Measurements from ENCODE around the gene XXYLT1. TPM values are rescaled to one million over a fixed set of nuclear protein-coding genes. Genes with fewer than 3 reads are reported as not detected.
A peak's percentile ranks its signal among the peaks of the same experiment; 100 is the strongest.

Gene XXYLT1
- total and polyA plus RNA-seq, 10 of the 15 experiments (the other 5 are each of a cell fraction or from before 2014, with no cell fraction given), result 1.2 to 14.2 (median 9.3) TPM

- no TSS peak for BruUV-seq (replicated peaks)
- H3K4me1 ChIP-seq (ENCODE audit: control insufficient read depth, insufficient read depth, low read length), result peaks cover 50% of the 10 kb centered on the region
- CTCF ChIA-PET, result interaction anchor here (1.0 to 1.6 kb wide), 3 partner anchors 10 to 414 kb away, joined by 3 to 4 read pairs (median 3); no protein-coding TSS in a partner anchor
- no peak for DNase-seq (ENCODE audit: low read depth, low spot score)
- no peaks in the 10 kb centered on the region; the same call in 1 of the 2 replicates for H3K79me2 ChIP-seq (ENCODE audit: control insufficient read depth, insufficient read depth, low read length)
- no peaks in the 10 kb centered on the region for H4K20me1 ChIP-seq (ENCODE audit: control insufficient read depth, insufficient read depth)
- no peak overlapping the region for H2AFZ ChIP-seq (ENCODE audit: control insufficient read depth, low read depth, low read length)
- no peaks in the 10 kb centered on the region for H3K27me3 ChIP-seq (replicated peaks in 1 of 2; ENCODE audit: control insufficient read depth in 2 of 2, insufficient read depth in 2 of 2, low read length in 1 of 2)
- POLR2A ChIA-PET, result no interaction called here
- H3K4me3 ChIP-seq, result no peak overlapping the region
- ATAC-seq, result no peak
- no peak overlapping the region for H3K4me2 ChIP-seq (ENCODE audit: control insufficient read depth, insufficient read depth)
- no peaks in the 10 kb centered on the region for H3K36me3 ChIP-seq (ENCODE audit: control insufficient read depth in 2 of 2, insufficient read depth in 2 of 2, low read length in 1 of 2)
- no peak overlapping the region for H3K27ac ChIP-seq (ENCODE audit: control insufficient read depth, insufficient read depth)
- H3K9me3 ChIP-seq (replicated peaks; ENCODE audit: control insufficient read depth, insufficient read depth, low read length), result no peaks in the 10 kb centered on the region
- peak; percentile 41 for TF ChIP-seq BCL3 (IDR thresholded peaks at IDR 0.05; ENCODE audit: borderline replicate concordance, insufficient read depth, low read depth, low read length, poor library complexity, severe bottlenecking)
- TF ChIP-seq NFYB (IDR thresholded peaks at IDR 0.05; ENCODE audit: insufficient read depth, low read depth, low read length), result no peak
- WGBS (ENCODE audit: insufficient coverage, insufficient replicate concordance, low lambda C conversion rate, missing lambda C conversion rate), result 85% methylated on average over 13 of the region's 13 CpGs
- H3K9ac ChIP-seq (ENCODE audit: control insufficient read depth, insufficient read depth, low read length), result no peak overlapping the region
- SMC1A ChIA-PET (ENCODE audit: uncharacterized antibody, unreplicated experiment), result interaction anchor here (0.6 kb wide), 1 partner anchor 325 kb away, joined by 3 read pairs; no protein-coding TSS in a partner anchor
- RAD21 ChIA-PET (ENCODE audit: unreplicated experiment), result interaction anchor here (0.5 kb wide), 1 partner anchor 439 kb away, joined by 4 read pairs; no protein-coding TSS in a partner anchor
- no peak for FAIRE-seq
- in situ Hi-C loops (cut with MboI) (loop anchor here (5.0 kb wide), 1 partner anchor 419 kb away; no protein-coding TSS in a partner anchor), intact Hi-C loops (cut with micrococcal nuclease; ENCODE audit: unreplicated experiment) (no loop called here)
These were observed 174.3 kb downstream of the XXYLT1 start for GRCh38 chr3:195096484-195097330.

- Histone ChIP-seq H3K4me3 (no peak overlapping the region), H3K4me2 (ENCODE audit: control insufficient read depth, insufficient read depth) (no peak overlapping the region), H3K4me1 (ENCODE audit: control insufficient read depth, insufficient read depth, low read length) (peaks cover 50% of the 10 kb centered on the region), H3K27me3 (replicated peaks in 1 of 2; ENCODE audit: control insufficient read depth in 2 of 2, insufficient read depth in 2 of 2, low read length in 1 of 2) (no peaks in the 10 kb centered on the region), H4K20me1 (ENCODE audit: control insufficient read depth, insufficient read depth) (no peaks in the 10 kb centered on the region), H3K9me3 (replicated peaks; ENCODE audit: control insufficient read depth, insufficient read depth, low read length) (no peaks in the 10 kb centered on the region), H3K36me3 (ENCODE audit: control insufficient read depth in 2 of 2, insufficient read depth in 2 of 2, low read length in 1 of 2) (no peaks in the 10 kb centered on the region), H2AFZ (ENCODE audit: control insufficient read depth, low read depth, low read length) (no peak overlapping the region), H3K9ac (ENCODE audit: control insufficient read depth, insufficient read depth, low read length) (no peak overlapping the region), H3K79me2 (ENCODE audit: control insufficient read depth, insufficient read depth, low read length) (no peaks in the 10 kb centered on the region; the same call in 1 of the 2 replicates), H3K27ac (ENCODE audit: control insufficient read depth, insufficient read depth) (no peak overlapping the region)
- DNase-seq (ENCODE audit: low read depth, low spot score), result no peak
- no peak for FAIRE-seq
- no TSS peak for BruUV-seq (replicated peaks)
- in situ Hi-C loops (cut with MboI), result loop anchor here (5.0 kb wide), 1 partner anchor 419 kb away; no protein-coding TSS in a partner anchor
- ChIA-PET SMC1A (ENCODE audit: uncharacterized antibody, unreplicated experiment) (no interaction called here), RAD21 (ENCODE audit: unreplicated experiment) (interaction anchor here (0.5 kb wide), 1 partner anchor 460 kb away, joined by 3 read pairs; no protein-coding TSS in a partner anchor), POLR2A (no interaction called here), CTCF (interaction anchor here (1.6 kb wide), 1 partner anchor 414 kb away, joined by 3 read pairs; no protein-coding TSS in a partner anchor)
- no peak for ATAC-seq
- 95% methylated on average over 11 of the region's 11 CpGs for WGBS (ENCODE audit: insufficient coverage, insufficient replicate concordance, low lambda C conversion rate, missing lambda C conversion rate)
- intact Hi-C loops (cut with micrococcal nuclease; ENCODE audit: unreplicated experiment), result no loop called here
- TF ChIP-seq TCF3 (IDR thresholded peaks at IDR 0.05; ENCODE audit: borderline replicate concordance, insufficient read depth, low read depth, low read length), result no peak
- TF ChIP-seq ZBTB40 (IDR thresholded peaks at IDR 0.05; ENCODE audit: borderline replicate concordance), result no peak
- no peak for TF ChIP-seq SUPT20H (IDR thresholded peaks at IDR 0.05; ENCODE audit: borderline replicate concordance, control insufficient read depth, low read depth, low read length)
- TF ChIP-seq ZSCAN29 (IDR thresholded peaks at IDR 0.05), result no peak
- TF ChIP-seq ELK1 (IDR thresholded peaks at IDR 0.05; ENCODE audit: low read depth, low read length), result no peak
These were observed 174.9 kb downstream of the XXYLT1 start for GRCh38 chr3:195096053-195096452.
